ENCODE results near the gene MTA3. TPM values are rescaled to one million over a fixed set of nuclear protein-coding genes. Genes with fewer than 3 reads are reported as not detected.

Gene MTA3
- total and polyA plus RNA-seq, 2 of the 8 experiments (the other 6 are each of a cell fraction or from before 2014, with no cell fraction given), result 125 to 184 TPM

GRCh38 chr2:42783511-42783910, 215.1 kb downstream of the MTA3 start:
- FAIRE-seq, result no peak
- H2BK20ac ChIP-seq (ENCODE audit: low read length), result no peak overlapping the region
- no peak for DNase-seq (ENCODE audit: low read depth in 1 of 2, low spot score in 2 of 2)

More at GRCh38 chr2:42783511-42783910, 215.1 kb downstream of the MTA3 start:
- H3K4me1 ChIP-seq (replicated peaks in 1 of 4; ENCODE audit: control insufficient read depth in 3 of 4, insufficient read depth in 4 of 4, low read length in 3 of 4), result peaks cover 0 to 5% (median 0%) of the 10 kb centered on the region in 4 experiments; a peak in 3 of 7 replicates
- H3K4me3 ChIP-seq (ENCODE audit: extremely low read depth in 1 of 4, insufficient read depth in 2 of 4, low read depth in 3 of 4, low read length in 4 of 4), result no peak overlapping the region
- no peak overlapping the region for H3K56ac ChIP-seq (replicated peaks; ENCODE audit: insufficient read length, low read depth, low read length)
- no peaks in the 10 kb centered on the region for H3K79me1 ChIP-seq (ENCODE audit: low read depth, low read length)
- no peak overlapping the region for H3K4ac ChIP-seq (replicated peaks; ENCODE audit: insufficient read length, low read depth, low read length)
- no peak overlapping the region for H3K14ac ChIP-seq (ENCODE audit: insufficient read length)
- H3K27me3 ChIP-seq (replicated peaks in 1 of 4; ENCODE audit: control insufficient read depth in 3 of 4, extremely low read depth in 1 of 4, insufficient read depth in 3 of 4, low read length in 3 of 4), result no peaks in the 10 kb centered on the region
- H2BK120ac ChIP-seq (replicated peaks; ENCODE audit: low read depth, low read length), result no peak overlapping the region
- H2BK12ac ChIP-seq (ENCODE audit: low read depth, low read length), result no peak overlapping the region
- no peak overlapping the region for H3K9ac ChIP-seq (replicated peaks in 1 of 4; ENCODE audit: extremely low read depth in 1 of 4, low read depth in 3 of 4, low read length in 3 of 4)
- no peak overlapping the region for H4K8ac ChIP-seq (ENCODE audit: extremely low read depth, insufficient read depth, low read length)
- no peak overlapping the region for H3K27ac ChIP-seq (ENCODE audit: low read depth, low read length)
- H3K23me2 ChIP-seq (ENCODE audit: low read depth, low read length), result no peaks in the 10 kb centered on the region
- H4K5ac ChIP-seq (ENCODE audit: insufficient read length, low read depth, low read length), result no peak overlapping the region
- H2BK15ac ChIP-seq (ENCODE audit: low read length), result no peak overlapping the region
- 87% methylated on average over 9 of the region's 9 CpGs; no CpG with 5 or more reads in 1 of the 2 experiments for WGBS, 2 experiments (ENCODE audit: extremely low coverage in 1 of 2, insufficient coverage in 1 of 2, insufficient read length in 1 of 2, insufficient replicate concordance in 2 of 2, low coverage in 1 of 2, low lambda C conversion rate in 2 of 2, missing lambda C conversion rate in 1 of 2)
- no peak overlapping the region for H2AFZ ChIP-seq (ENCODE audit: low read length)
- peaks cover 0 to 2% (median 0%) of the 10 kb centered on the region in 4 experiments; a peak in 2 of 8 replicates for H3K36me3 ChIP-seq (ENCODE audit: control insufficient read depth in 2 of 4, insufficient read depth in 4 of 4, low read length in 3 of 4)
- no peak overlapping the region for H3K23ac ChIP-seq (ENCODE audit: insufficient read length)
- H2BK5ac ChIP-seq (ENCODE audit: low read depth, low read length), result no peak overlapping the region
- no peak overlapping the region for H3K18ac ChIP-seq (ENCODE audit: extremely low read depth, low read length)
- no peak overlapping the region for H4K91ac ChIP-seq (replicated peaks; ENCODE audit: insufficient read length, low read length)
- peaks cover 3 to 10% of the 10 kb centered on the region in 2 experiments for H3K9me3 ChIP-seq (ENCODE audit: insufficient read depth in 2 of 2, low read depth in 1 of 2, low read length in 1 of 2)
- no peak overlapping the region for H2AK5ac ChIP-seq (ENCODE audit: low read depth, low read length)
- H3K4me2 ChIP-seq (ENCODE audit: insufficient read depth in 1 of 2, low read depth in 2 of 2, low read length in 2 of 2), result no peak overlapping the region
- ChIA-PET POLR2A (ENCODE audit: partially characterized antibody) (interaction anchor here (0.9 kb wide), 1 partner anchor 10 kb away, joined by 4 read pairs; no protein-coding TSS in a partner anchor), CTCF (ENCODE audit: partially characterized antibody) (interaction anchor here (0.6 to 2.2 kb wide), 7 partner anchors 9 to 544 kb away, joined by 3 to 9 read pairs (median 4); no protein-coding TSS in a partner anchor)
- H3K79me2 ChIP-seq (ENCODE audit: control insufficient read depth in 1 of 2, insufficient read depth in 2 of 2, low read length in 2 of 2), result no peaks in the 10 kb centered on the region
- TF ChIP-seq RXRA (IDR thresholded peaks at IDR 0.05; ENCODE audit: insufficient read depth, low read depth, low read length) (no peak), KDM1A (IDR thresholded peaks at IDR 0.05; ENCODE audit: borderline replicate concordance, low read length) (no peak), ATF2 (IDR thresholded peaks at IDR 0.05; ENCODE audit: low read length) (no peak), EZH2 (IDR thresholded peaks at IDR 0.05; ENCODE audit: low read depth, low read length, severe bottlenecking) (no peak), POLR2A (IDR thresholded peaks at IDR 0.05; ENCODE audit: control extremely low read depth in 1 of 2, low read depth in 2 of 2, low read length in 2 of 2) (no peak), SAP30 (IDR thresholded peaks at IDR 0.05; ENCODE audit: insufficient read depth, insufficient replicate concordance, low read length) (no peak), JUN (IDR thresholded peaks at IDR 0.05; ENCODE audit: low read depth, low read length) (no peak), NRF1 (IDR thresholded peaks at IDR 0.05; ENCODE audit: low read depth, low read length) (no peak), GABPA (IDR thresholded peaks at IDR 0.05; ENCODE audit: borderline replicate concordance, insufficient read depth, low read length) (no peak), BCL11A (IDR thresholded peaks at IDR 0.05; ENCODE audit: low read depth in 2 of 2, low read length in 2 of 2) (no peak)
- no peaks in the 10 kb centered on the region for H4K20me1 ChIP-seq (replicated peaks in 1 of 2; ENCODE audit: control insufficient read depth in 1 of 2, insufficient read depth in 2 of 2, low read length in 2 of 2)

Measured in H1 (cell line).